PC-3 (cell line): ENCODE measurements around the gene PCNT. TPM values are rescaled to one million over a fixed set of nuclear protein-coding genes. Genes with fewer than 3 reads are reported as not detected.

Experiments
- ATAC-seq: fragments of 200-7000 bp; cut with Tn5 transposase; 2 replicates; pipeline ENCODE4 v1.9.1; 2020; ENCODE audit warnings: mild to moderate bottlenecking, moderate library complexity
- BruUV-seq: library from RNA; stranded (reverse); fragments of 400-500 nt; replicated peaks from 2 replicates; lab custom pipeline; 2021; lab: Mats Ljungman, UMichigan
- CTCF ChIA-PET: fragments of 300-600 bp; sonication (Branson Sonifier 250); formaldehyde crosslinking; loops from one replicate; lab custom pipeline; 2022; ENCODE audit warnings: antibody characterized with exemption; lab: Charles Lee
- POLR2A ChIA-PET: fragments of 300-600 bp; sonication (Branson Sonifier 250); formaldehyde crosslinking; loops from one replicate; lab custom pipeline; 2022; ENCODE audit warnings: antibody characterized with exemption; ENCODE audit not compliant: unreplicated experiment; lab: Charles Lee
- DNase-seq: peaks from one replicate; pipeline ENCODE4 v3.0.0-alpha.2; 2015
- H2AFZ ChIP-seq: fragments of 300-600 bp; sonication (generic); 2 replicates; pipeline ENCODE4 v1.6.0; 2016; ENCODE audit warnings: antibody characterized with exemption, low read length
- H3F3A ChIP-seq: fragments of 300-600 bp; sonication (generic); one replicate; pipeline ENCODE4 v1.6.0; 2017; ENCODE audit warnings: antibody characterized with exemption, low read length, control low read depth, mild to moderate bottlenecking; ENCODE audit not compliant: unreplicated experiment
- H3K27ac ChIP-seq: fragments of 300-600 bp; sonication (generic); 2 replicates; pipeline ENCODE4 v1.5.1; 2016; ENCODE audit warnings: mild to moderate bottlenecking, low read length
- H3K27me3 ChIP-seq: fragments of 300-600 bp; sonication (generic); 2 replicates; pipeline ENCODE4 v1.6.1; 2016; ENCODE audit warnings: low read length, mixed read lengths
- H3K36me3 ChIP-seq: fragments of 300-600 bp; sonication (generic); 2 replicates; pipeline ENCODE4 v1.6.1; 2016; ENCODE audit warnings: low read depth, mixed run types, low read length, mixed read lengths
- H3K4me1 ChIP-seq: fragments of 300-600 bp; sonication (generic); 2 replicates; pipeline ENCODE4 v1.5.1; 2016; ENCODE audit warnings: low read length; ENCODE audit not compliant: insufficient read depth
- H3K4me2 ChIP-seq: fragments of 300-600 bp; sonication (generic); 2 replicates; pipeline ENCODE4 v1.6.0; 2016; ENCODE audit warnings: low read length
- H3K4me3 ChIP-seq: fragments of 300-600 bp; sonication (generic); 2 replicates; pipeline ENCODE4 v1.5.1; 2016; ENCODE audit warnings: mild to moderate bottlenecking, low read length, mixed read lengths
- H3K79me2 ChIP-seq: fragments of 300-600 bp; sonication (generic); 2 replicates; pipeline ENCODE4 v1.6.1; 2017; ENCODE audit warnings: low read length, mixed read lengths
- H3K9ac ChIP-seq: fragments of 300-600 bp; sonication (generic); 2 replicates; pipeline ENCODE4 v1.6.0; 2016; ENCODE audit warnings: mild to moderate bottlenecking, low read length
- H3K9me2 ChIP-seq: fragments of 300-600 bp; sonication (generic); replicated peaks from 2 replicates; pipeline ENCODE4 v1.6.1; 2016; ENCODE audit warnings: mixed run types, low read length, mixed read lengths
- H3K9me3 ChIP-seq: fragments of 300-600 bp; sonication (generic); 2 replicates; pipeline ENCODE4 v1.6.1; 2016; ENCODE audit warnings: low read length, mixed read lengths
- H4K20me1 ChIP-seq: fragments of 300-600 bp; sonication (generic); 2 replicates; pipeline ENCODE4 v1.6.1; 2016; ENCODE audit warnings: low read length, mixed read lengths
- EZH2 ChIP-seq: fragments of 300-600 bp; sonication (generic); IDR thresholded peaks from one replicate; pipeline ENCODE4 v1.6.1; 2017; ENCODE audit warnings: antibody characterized with exemption, mild to moderate bottlenecking, low read length; ENCODE audit not compliant: unreplicated experiment
- EZH2phosphoT487 ChIP-seq: fragments of 300-600 bp; sonication (generic); IDR thresholded peaks from 2 replicates; pipeline ENCODE4 v1.6.1; 2018; ENCODE audit warnings: mild to moderate bottlenecking, antibody characterized with exemption, low read length, borderline replicate concordance
- intact Hi-C: fragments of 100-400 bp; cut with micrococcal nuclease; formaldehyde crosslinking; loops from 2 replicates; pipeline ENCODE4 v1.9.0; 2023
- total RNA-seq: library from RNA; depleted of rRNA; stranded (reverse); fragments of >200 nt; gene quantifications from 2 replicates; pipeline ENCODE4 v1.2.3, GENCODE V29; 2014
- TF ChIP-seq, protein P1 (sequence below): fragments of 300-600 bp; sonication (generic); conservative IDR thresholded peaks from 2 replicates; pipeline ENCODE4 v1.5.1; 2017; ENCODE audit warnings: antibody characterized with exemption, low read depth, mild to moderate bottlenecking, low read length

The PCNT gene
- total RNA-seq, 1 experiment from 2014 or later: 51.4 TPM

DNA sequence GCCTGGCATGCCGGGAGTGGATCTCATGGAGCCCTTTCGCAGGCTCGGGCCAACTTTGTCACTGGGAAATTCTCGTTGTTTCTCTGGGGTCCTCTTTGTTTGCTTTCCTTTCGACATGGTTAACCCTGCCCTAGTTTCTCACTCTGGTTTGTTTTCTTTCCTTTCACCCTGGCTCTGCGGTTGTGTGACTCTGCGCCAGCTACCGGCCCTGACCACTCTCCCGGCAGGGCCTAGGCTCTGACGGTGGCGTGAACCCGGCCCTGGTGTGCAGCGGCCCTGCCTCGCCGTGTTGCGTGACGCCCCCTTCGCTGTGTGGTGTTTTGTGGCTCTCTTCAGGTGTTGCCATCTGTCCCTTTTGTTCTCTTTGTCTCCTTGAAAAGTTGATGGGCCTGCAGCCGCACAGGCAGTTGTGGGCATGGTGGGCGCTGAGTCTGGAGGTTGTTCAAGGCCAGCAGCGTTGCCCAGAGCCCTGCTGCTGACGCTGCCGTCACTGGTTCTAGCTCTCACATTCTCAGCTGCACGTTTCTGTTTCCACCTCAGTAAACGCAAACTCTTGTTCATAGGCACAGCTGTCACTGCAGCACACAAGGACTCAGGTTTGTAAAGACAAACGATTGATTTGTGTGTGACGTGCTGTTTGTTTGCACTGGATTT lies 70.1 kb downstream of the PCNT start:
- Histone ChIP-seq H3F3A (no peaks in the 10 kb centered on the region), H3K9me3 (no peaks in the 10 kb centered on the region), H4K20me1 (no peaks in the 10 kb centered on the region), H3K4me2 (no peak overlapping the region), H3K36me3 (peaks cover 23% of the 10 kb centered on the region), H3K4me1 (no peaks in the 10 kb centered on the region), H3K4me3 (no peak overlapping the region), H3K27me3 (no peaks in the 10 kb centered on the region), H2AFZ (no peak overlapping the region), H3K9ac (no peak overlapping the region), H3K79me2 (no peaks in the 10 kb centered on the region), H3K27ac (no peak overlapping the region), H3K9me2 (no peaks in the 10 kb centered on the region)
- no TSS peak for BruUV-seq
- ChIA-PET POLR2A (no interaction called here), CTCF (no interaction called here)
- no peak for DNase-seq
- intact Hi-C loops: no loop called here
- no peak for TF ChIP-seq EZH2
- no peak for TF ChIP-seq EZH2phosphoT487
- TF ChIP-seq, protein P1, sequence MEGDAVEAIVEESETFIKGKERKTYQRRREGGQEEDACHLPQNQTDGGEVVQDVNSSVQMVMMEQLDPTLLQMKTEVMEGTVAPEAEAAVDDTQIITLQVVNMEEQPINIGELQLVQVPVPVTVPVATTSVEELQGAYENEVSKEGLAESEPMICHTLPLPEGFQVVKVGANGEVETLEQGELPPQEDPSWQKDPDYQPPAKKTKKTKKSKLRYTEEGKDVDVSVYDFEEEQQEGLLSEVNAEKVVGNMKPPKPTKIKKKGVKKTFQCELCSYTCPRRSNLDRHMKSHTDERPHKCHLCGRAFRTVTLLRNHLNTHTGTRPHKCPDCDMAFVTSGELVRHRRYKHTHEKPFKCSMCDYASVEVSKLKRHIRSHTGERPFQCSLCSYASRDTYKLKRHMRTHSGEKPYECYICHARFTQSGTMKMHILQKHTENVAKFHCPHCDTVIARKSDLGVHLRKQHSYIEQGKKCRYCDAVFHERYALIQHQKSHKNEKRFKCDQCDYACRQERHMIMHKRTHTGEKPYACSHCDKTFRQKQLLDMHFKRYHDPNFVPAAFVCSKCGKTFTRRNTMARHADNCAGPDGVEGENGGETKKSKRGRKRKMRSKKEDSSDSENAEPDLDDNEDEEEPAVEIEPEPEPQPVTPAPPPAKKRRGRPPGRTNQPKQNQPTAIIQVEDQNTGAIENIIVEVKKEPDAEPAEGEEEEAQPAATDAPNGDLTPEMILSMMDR: no peak
- no peak for ATAC-seq

GRCh38 chr21:46394595-46395104 lies 70.7 kb downstream of the PCNT start:
- no peaks in the 10 kb centered on the region for H3K9me3 ChIP-seq
- intact Hi-C loops: no loop called here
- ATAC-seq: no peak
- H3K4me1 ChIP-seq: no peaks in the 10 kb centered on the region
- H3K4me3 ChIP-seq: no peak overlapping the region
- no TSS peak for BruUV-seq
- no peaks in the 10 kb centered on the region for H3K79me2 ChIP-seq
- no peak overlapping the region for H3K4me2 ChIP-seq
- peaks cover 26% of the 10 kb centered on the region for H3K36me3 ChIP-seq
- no peaks in the 10 kb centered on the region for H3K9me2 ChIP-seq
- no peak for DNase-seq
- CTCF ChIA-PET: no interaction called here
- POLR2A ChIA-PET: no interaction called here
- TF ChIP-seq EZH2phosphoT487 (no peak), EZH2 (no peak)
- TF ChIP-seq, protein P1: no peak
- no peak overlapping the region for H2AFZ ChIP-seq
- no peaks in the 10 kb centered on the region for H3F3A ChIP-seq
- no peak overlapping the region for H3K27ac ChIP-seq
- H3K9ac ChIP-seq: no peak overlapping the region
- no peaks in the 10 kb centered on the region for H3K27me3 ChIP-seq
- no peaks in the 10 kb centered on the region for H4K20me1 ChIP-seq

DNA sequence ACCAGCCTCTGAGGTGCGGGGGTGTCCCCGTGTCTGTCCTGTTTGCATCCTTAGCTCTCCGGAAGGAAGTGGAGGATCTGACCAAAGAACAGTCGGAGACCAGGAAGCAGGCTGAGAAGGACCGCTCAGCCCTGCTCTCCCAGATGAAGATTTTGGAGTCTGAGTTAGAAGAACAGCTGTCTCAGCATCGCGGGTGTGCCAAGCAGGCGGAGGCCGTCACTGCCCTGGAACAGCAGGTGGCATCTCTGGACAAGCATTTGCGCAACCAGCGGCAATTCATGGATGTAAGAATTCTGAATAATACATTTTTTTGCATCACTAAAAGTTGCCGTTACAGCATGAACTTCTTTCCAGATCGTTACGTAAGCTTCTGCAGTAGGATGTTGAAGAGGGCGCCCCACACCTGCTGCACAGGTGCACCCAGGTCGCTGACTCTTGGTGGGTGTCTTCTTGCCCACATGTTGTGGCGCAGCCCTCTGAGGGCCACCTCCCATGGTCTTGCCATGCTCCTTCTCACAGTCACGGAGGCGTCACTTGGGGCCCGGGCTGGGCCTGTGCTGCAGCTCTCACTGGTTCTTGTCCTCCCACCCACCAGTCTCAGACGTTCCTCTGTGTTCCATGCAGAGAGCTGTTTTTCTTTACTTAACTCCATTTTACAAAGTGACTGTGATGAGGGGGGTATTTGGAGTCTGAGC lies 73.4 kb downstream of the PCNT start:
- Histone ChIP-seq H2AFZ (no peak overlapping the region), H3K9ac (no peak overlapping the region), H3K9me3 (no peaks in the 10 kb centered on the region), H3K9me2 (no peaks in the 10 kb centered on the region), H3K36me3 (peaks cover 29% of the 10 kb centered on the region), H4K20me1 (no peaks in the 10 kb centered on the region), H3K79me2 (no peaks in the 10 kb centered on the region), H3K27ac (no peak overlapping the region), H3K27me3 (no peaks in the 10 kb centered on the region), H3K4me1 (no peaks in the 10 kb centered on the region), H3F3A (no peaks in the 10 kb centered on the region), H3K4me2 (no peak overlapping the region), H3K4me3 (no peak overlapping the region)
- BruUV-seq: no TSS peak
- no peak for DNase-seq
- TF ChIP-seq, protein P1: no peak
- TF ChIP-seq EZH2phosphoT487: no peak
- no peak for TF ChIP-seq EZH2
- POLR2A ChIA-PET: no interaction called here
- ATAC-seq: no peak
- CTCF ChIA-PET: no interaction called here
- intact Hi-C loops: no loop called here
